Endothelial cell of umbilical vein (primary cell): ENCODE measurements around the gene SCGB1C1. TPM values are rescaled to one million over a fixed set of nuclear protein-coding genes. Genes with fewer than 3 reads are reported as not detected.

Experiments used
- BruUV-seq: library from RNA; stranded (reverse); fragments of 400-500 nt; replicated peaks from 2 replicates; lab custom pipeline; 2021; lab: Mats Ljungman, UMichigan
- CTCF ChIA-PET: fragments of 300-600, 350-600 bp; sonication (Branson Sonifier 250); formaldehyde crosslinking; loops from one replicate; lab custom pipeline; 2021; ENCODE audit warnings: antibody characterized with exemption, inconsistent platforms; lab: Charles Lee
- POLR2A ChIA-PET: fragments of 300-600, 350-600 bp; sonication (Branson Sonifier 250); formaldehyde crosslinking; loops from one replicate; lab custom pipeline; 2021; ENCODE audit warnings: antibody characterized with exemption, inconsistent platforms; lab: Charles Lee
- DNase-seq: peaks from one replicate; pipeline ENCODE4 v3.0.0-alpha.2; 2011; ENCODE audit warnings: low read depth, low spot score
- FAIRE-seq: peaks from 2 replicates; lab custom pipeline; 2011; peaks lifted over from hg19 to GRCh38; lab: Jason Lieb, UNC
- H2AFZ ChIP-seq: 2 replicates; pipeline ENCODE4 v1.6.0; 2012; ENCODE audit warnings: low read depth, low read length, control low read depth, inconsistent platforms
- H3K27ac ChIP-seq: 2 replicates; pipeline ENCODE4 v1.5.1; 2011; ENCODE audit warnings: low read depth, mild to moderate bottlenecking, control low read depth, low read length, moderate library complexity; ENCODE audit not compliant: insufficient read depth
- H3K27me3 ChIP-seq, 2 experiments: 2 replicates each; pipeline versions ENCODE4 v1.6.0 to v1.6.1; 2011; ENCODE audit warnings: low read length in 2 of 2, mixed read lengths in 1 of 2; ENCODE audit not compliant: control insufficient read depth in 2 of 2, insufficient read depth in 2 of 2
- H3K36me3 ChIP-seq, 2 experiments: 2 replicates in 1 of 2; 3 replicates in 1 of 2; pipeline ENCODE4 v1.5.1; 2011; ENCODE audit warnings: low read length in 2 of 2, mild to moderate bottlenecking in 1 of 2, moderate library complexity in 1 of 2; ENCODE audit not compliant: control insufficient read depth in 2 of 2, insufficient read depth in 2 of 2; ENCODE audit errors: extremely low read depth in 1 of 2
- H3K4me1 ChIP-seq: 3 replicates; pipeline ENCODE4 v1.5.1; 2011; ENCODE audit warnings: mild to moderate bottlenecking, low read length; ENCODE audit not compliant: control insufficient read depth, insufficient read depth; ENCODE audit errors: extremely low read depth
- H3K4me2 ChIP-seq: 2 replicates; pipeline ENCODE4 v1.6.1; 2011; ENCODE audit warnings: low read length, control low read depth, mixed read lengths; ENCODE audit not compliant: insufficient read depth
- H3K4me3 ChIP-seq, 3 experiments: fragments of 200-600 bp in 1 of 3; sonication (generic), shearing (Covaris generic) in 1 of 3; replicated peaks in 1 of 3; 2 replicates each; pipeline ENCODE4 v1.5.1; 2011 to 2016; ENCODE audit warnings: control low read depth in 3 of 3, low read length in 3 of 3, mild to moderate bottlenecking in 2 of 3, inconsistent platforms in 1 of 3, low read depth in 1 of 3, moderate library complexity in 1 of 3; ENCODE audit not compliant: insufficient read depth in 1 of 3
- H3K79me2 ChIP-seq: 2 replicates; pipeline ENCODE4 v1.6.0; 2012; ENCODE audit warnings: low read length, inconsistent platforms; ENCODE audit not compliant: control insufficient read depth, insufficient read depth
- H3K9ac ChIP-seq: replicated peaks from 2 replicates; pipeline ENCODE3; 2011; ENCODE audit warnings: low read length, control low read depth; ENCODE audit not compliant: insufficient read depth; ENCODE audit errors: extremely low read depth
- H3K9me1 ChIP-seq: replicated peaks from 3 replicates; pipeline ENCODE4 v1.6.0; 2011; ENCODE audit warnings: mild to moderate bottlenecking, low read length; ENCODE audit not compliant: control insufficient read depth, insufficient read depth; ENCODE audit errors: extremely low read depth
- H3K9me3 ChIP-seq: replicated peaks from 2 replicates; pipeline ENCODE4 v1.5.1; 2012; ENCODE audit warnings: low read length, inconsistent platforms; ENCODE audit not compliant: control insufficient read depth, insufficient read depth
- H4K20me1 ChIP-seq: replicated peaks from 2 replicates; pipeline ENCODE3; 2011; ENCODE audit warnings: mild to moderate bottlenecking, low read length; ENCODE audit not compliant: control insufficient read depth, insufficient read depth; ENCODE audit errors: extremely low read depth
- EZH2 ChIP-seq: IDR thresholded peaks from 2 replicates; pipeline ENCODE4 v1.6.1; 2012; ENCODE audit warnings: borderline replicate concordance, low read depth, mild to moderate bottlenecking, moderate library complexity, low read length, inconsistent platforms; ENCODE audit not compliant: severe bottlenecking
- FOS ChIP-seq: IDR thresholded peaks from 2 replicates; pipeline ENCODE4 v1.6.1; 2011; ENCODE audit warnings: mild to moderate bottlenecking, low read length, moderate library complexity, borderline replicate concordance; ENCODE audit not compliant: insufficient read depth
- GATA2 ChIP-seq: IDR thresholded peaks from 2 replicates; pipeline ENCODE4 v1.7.0; 2011; ENCODE audit warnings: low read depth, mild to moderate bottlenecking, moderate library complexity, mixed read lengths, low read length; ENCODE audit not compliant: insufficient read length, insufficient read depth
- JUN ChIP-seq: IDR thresholded peaks from 2 replicates; pipeline ENCODE4 v1.6.1; 2011; ENCODE audit warnings: borderline replicate concordance, low read depth; ENCODE audit not compliant: insufficient read length, insufficient read depth
- MAX ChIP-seq: IDR thresholded peaks from 2 replicates; pipeline ENCODE4 v1.6.1; 2011; ENCODE audit not compliant: insufficient read depth, insufficient read length
- MYC ChIP-seq: IDR thresholded peaks from one replicate; pipeline ENCODE4 v1.6.1; 2011; ENCODE audit warnings: mild to moderate bottlenecking, low read depth, low read length
- POLR2A ChIP-seq: IDR thresholded peaks from 2 replicates; pipeline ENCODE4 v1.6.1; 2012; ENCODE audit warnings: low read depth, mild to moderate bottlenecking, control low read depth, low read length
- POLR2AphosphoS5 ChIP-seq: IDR thresholded peaks from 2 replicates; pipeline ENCODE4 v1.6.1; 2012; ENCODE audit warnings: low read depth, mild to moderate bottlenecking, control low read depth, low read length, moderate library complexity; ENCODE audit not compliant: insufficient read depth
- dilution Hi-C: fragments of 300-500 bp; cut with MboI; formaldehyde crosslinking; loops from one replicate; pipeline ENCODE4 v1.15.0; 2019; ENCODE audit warnings: low sequenced_read_pairs; ENCODE audit not compliant: extremely low pct_ligation_motif_present
- intact Hi-C: fragments of 100-400 bp; cut with micrococcal nuclease; formaldehyde crosslinking; loops from one replicate; pipeline ENCODE4 v1.10.0; 2022
- polyA plus RNA-seq, 4 experiments: library from polyadenylated mRNA; depleted of rRNA in 3 of 4; stranded (reverse) in 3 of 4; unstranded in 1 of 4; fragments of >200 nt; gene quantifications; 2 replicates each; pipeline versions ENCODE4 v1.2.1 to v1.2.3, GENCODE V29; 2011 to 2012; ENCODE audit warnings: missing spikeins in 1 of 4
- total RNA-seq: library from RNA; stranded (reverse); gene quantifications from 2 replicates; pipeline ENCODE4 v1.2.3, GENCODE V29; 2021
- TF ChIP-seq, protein P1 (sequence below), 2 donors: IDR thresholded peaks; 1 replicate in 1 of 2; 2 replicates in 1 of 2; pipeline ENCODE4 v1.5.1; 2011; ENCODE audit warnings: low read length in 2 of 2, mild to moderate bottlenecking in 2 of 2, moderate library complexity in 2 of 2, control low read depth in 1 of 2, inconsistent platforms in 1 of 2, low read depth in 1 of 2; ENCODE audit not compliant: insufficient read depth in 1 of 2; ENCODE audit errors: extremely low read depth in 1 of 2

Gene SCGB1C1
- total and polyA plus RNA-seq, 2 donors (not counting 3 experiments of a cell fraction or from before 2014, with no cell fraction given) = not detected

DNA sequence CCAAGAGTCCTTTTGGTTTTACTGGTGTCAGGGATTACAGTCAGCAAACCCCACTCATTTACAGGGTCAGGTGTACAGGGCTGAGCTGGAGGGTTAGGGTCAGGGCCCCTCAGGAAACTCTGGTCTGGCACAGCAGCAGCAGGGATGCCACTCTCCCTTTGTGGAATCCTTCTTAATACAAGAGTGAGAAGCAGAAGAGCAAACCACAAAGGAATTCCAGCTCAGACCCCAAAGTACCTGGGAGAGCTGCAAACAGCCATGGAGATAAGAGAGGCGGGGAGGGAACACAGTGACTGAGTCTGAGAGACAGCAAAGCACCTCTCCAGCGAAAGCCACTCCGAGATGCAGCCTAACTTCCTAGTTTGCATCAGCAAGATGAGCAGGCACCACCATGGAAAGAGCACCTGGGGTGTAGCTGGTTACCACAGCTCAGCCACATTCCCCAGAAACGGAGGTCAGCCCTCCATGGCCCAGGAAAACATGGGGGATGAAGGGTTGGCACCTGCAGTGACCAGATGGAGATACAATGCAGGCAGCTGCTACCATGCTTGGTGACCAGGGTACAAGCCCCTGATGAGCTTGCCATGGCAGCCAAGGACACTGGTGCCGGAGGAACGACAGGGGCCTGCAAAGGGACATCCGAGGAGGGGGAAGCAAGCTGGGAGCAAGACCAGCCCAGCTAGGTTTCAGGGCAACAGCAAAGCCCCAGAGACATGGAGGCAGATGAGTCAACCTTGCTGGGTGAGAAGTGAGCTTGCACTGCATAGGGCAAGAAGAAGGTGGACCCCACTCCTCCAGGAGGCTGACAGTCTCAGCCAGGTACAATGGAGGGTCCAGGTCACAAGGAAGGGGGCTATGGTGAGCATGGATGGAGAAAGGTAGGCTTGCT, 10.4 kb downstream of the SCGB1C1 start:
- POLR2A ChIA-PET = no interaction called here

More for the DNA sequence above, 10.4 kb downstream of the SCGB1C1 start:
- H2AFZ ChIP-seq = no peak overlapping the region
- DNase-seq (no peak), FAIRE-seq (no peak)
- peaks cover 20% of the 10 kb centered on the region for H3K79me2 ChIP-seq
- intact Hi-C loops = no loop called here
- H3K9me3 ChIP-seq = no peaks in the 10 kb centered on the region
- H3K27ac ChIP-seq = no peak overlapping the region
- dilution Hi-C loops = no loop called here
- H3K9me1 ChIP-seq = no peaks in the 10 kb centered on the region
- no peak for TF ChIP-seq JUN
- TF ChIP-seq POLR2A = no peak
- TF ChIP-seq POLR2AphosphoS5 = no peak
- TF ChIP-seq, protein P1, sequence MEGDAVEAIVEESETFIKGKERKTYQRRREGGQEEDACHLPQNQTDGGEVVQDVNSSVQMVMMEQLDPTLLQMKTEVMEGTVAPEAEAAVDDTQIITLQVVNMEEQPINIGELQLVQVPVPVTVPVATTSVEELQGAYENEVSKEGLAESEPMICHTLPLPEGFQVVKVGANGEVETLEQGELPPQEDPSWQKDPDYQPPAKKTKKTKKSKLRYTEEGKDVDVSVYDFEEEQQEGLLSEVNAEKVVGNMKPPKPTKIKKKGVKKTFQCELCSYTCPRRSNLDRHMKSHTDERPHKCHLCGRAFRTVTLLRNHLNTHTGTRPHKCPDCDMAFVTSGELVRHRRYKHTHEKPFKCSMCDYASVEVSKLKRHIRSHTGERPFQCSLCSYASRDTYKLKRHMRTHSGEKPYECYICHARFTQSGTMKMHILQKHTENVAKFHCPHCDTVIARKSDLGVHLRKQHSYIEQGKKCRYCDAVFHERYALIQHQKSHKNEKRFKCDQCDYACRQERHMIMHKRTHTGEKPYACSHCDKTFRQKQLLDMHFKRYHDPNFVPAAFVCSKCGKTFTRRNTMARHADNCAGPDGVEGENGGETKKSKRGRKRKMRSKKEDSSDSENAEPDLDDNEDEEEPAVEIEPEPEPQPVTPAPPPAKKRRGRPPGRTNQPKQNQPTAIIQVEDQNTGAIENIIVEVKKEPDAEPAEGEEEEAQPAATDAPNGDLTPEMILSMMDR (IDR thresholded peaks at IDR 0.05; ENCODE audit: extremely low read depth in 1 of 2, insufficient read depth in 1 of 2, low read depth in 1 of 2, low read length in 2 of 2) = no peak
- TF ChIP-seq FOS = no peak
- no peak for TF ChIP-seq MYC
- TF ChIP-seq GATA2 = no peak
- TF ChIP-seq EZH2 = no peak
- TF ChIP-seq MAX = no peak
- CTCF ChIA-PET = no interaction called here
- H3K4me1 ChIP-seq = peaks cover 7% of the 10 kb centered on the region
- no peak overlapping the region for H3K4me2 ChIP-seq
- no peaks in the 10 kb centered on the region for H4K20me1 ChIP-seq
- BruUV-seq = no TSS peak
- peaks cover 0 to 18% of the 10 kb centered on the region in 2 experiments for H3K36me3 ChIP-seq
- no peaks in the 10 kb centered on the region for H3K27me3 ChIP-seq
- H3K9ac ChIP-seq = no peak overlapping the region
- H3K4me3 ChIP-seq = no peak overlapping the region
